IMR-90 (cell line): ENCODE results near the gene ST3GAL3. TPM values are rescaled to one million over a fixed set of nuclear protein-coding genes. Genes with fewer than 3 reads are reported as not detected.
A peak's percentile ranks its signal among the peaks of the same experiment; 100 is the strongest.

Experiments
- ATAC-seq: fragments of 200-7000 bp; cut with Tn5 transposase; 2 replicates; pipeline ENCODE4 v1.9.1; 2020; ENCODE audit warnings: low read depth, mild to moderate bottlenecking, moderate library complexity
- BruUV-seq: library from RNA; stranded (reverse); fragments of 400-500 nt; replicated peaks from 2 replicates; lab custom pipeline; 2021; lab: Mats Ljungman, UMichigan
- CTCF ChIA-PET: fragments of 300-600 bp; formaldehyde crosslinking; extraction: SDS; loops from one replicate; lab custom pipeline; 2021; ENCODE audit warnings: antibody characterized with exemption; lab: Yijun Ruan, JAX
- POLR2A ChIA-PET: fragments of 300-600 bp; sonication (Branson Sonifier 250); formaldehyde crosslinking; loops from one replicate; lab custom pipeline; 2022; ENCODE audit warnings: antibody characterized with exemption; ENCODE audit not compliant: unreplicated experiment; lab: Charles Lee
- DNase-seq: peaks from one replicate; pipeline ENCODE4 v3.0.0; 2013
- H2AFZ ChIP-seq: replicated peaks from 2 replicates; pipeline ENCODE3; 2013; ENCODE audit warnings: low read length, mild to moderate bottlenecking; ENCODE audit not compliant: poor library complexity
- H2AK5ac ChIP-seq: 2 replicates; pipeline ENCODE4 v1.6.1; 2013; ENCODE audit warnings: low read depth, low read length, inconsistent platforms
- H2AK9ac ChIP-seq: replicated peaks from 2 replicates; pipeline ENCODE3; 2013; ENCODE audit warnings: mild to moderate bottlenecking, low read depth, low read length, moderate library complexity; ENCODE audit not compliant: poor library complexity
- H2BK120ac ChIP-seq: 2 replicates; pipeline ENCODE4 v1.6.1; 2013; ENCODE audit warnings: low read depth, low read length, inconsistent platforms
- H2BK15ac ChIP-seq: 3 replicates; pipeline ENCODE4 v1.6.1; 2013; ENCODE audit warnings: low read depth, low read length, inconsistent platforms
- H2BK20ac ChIP-seq: 2 replicates; pipeline ENCODE4 v1.6.1; 2013; ENCODE audit warnings: low read depth, mild to moderate bottlenecking, inconsistent platforms, low read length, moderate library complexity
- H2BK5ac ChIP-seq: 2 replicates; pipeline ENCODE4 v1.6.1; 2013; ENCODE audit warnings: mild to moderate bottlenecking, low read depth, low read length, inconsistent platforms; ENCODE audit not compliant: poor library complexity, severe bottlenecking
- H3K14ac ChIP-seq: replicated peaks from 2 replicates; pipeline ENCODE4 v1.6.1; 2013; ENCODE audit warnings: low read depth, low read length, inconsistent platforms
- H3K18ac ChIP-seq: 2 replicates; pipeline ENCODE4 v1.6.1; 2013; ENCODE audit warnings: low read depth, low read length, control low read depth
- H3K23ac ChIP-seq: 2 replicates; pipeline ENCODE4 v1.6.1; 2013; ENCODE audit warnings: low read depth, low read length, inconsistent platforms
- H3K27ac ChIP-seq: 2 replicates; pipeline ENCODE4 v1.5.1; 2013; ENCODE audit warnings: mild to moderate bottlenecking, control low read depth, low read length; ENCODE audit not compliant: insufficient read depth
- H3K27me3 ChIP-seq: 2 replicates; pipeline ENCODE4 v1.6.1; 2013; ENCODE audit warnings: low read length; ENCODE audit not compliant: control insufficient read depth, insufficient read depth
- H3K36me3 ChIP-seq: 2 replicates; pipeline ENCODE4 v1.6.1; 2013; ENCODE audit warnings: low read length, mixed read lengths; ENCODE audit not compliant: control insufficient read depth, insufficient read depth
- H3K4ac ChIP-seq: 2 replicates; pipeline ENCODE4 v1.6.1; 2013; ENCODE audit warnings: low read depth, low read length, inconsistent platforms
- H3K4me1 ChIP-seq: 2 replicates; pipeline ENCODE4 v1.6.1; 2013; ENCODE audit warnings: low read length, mixed read lengths; ENCODE audit not compliant: control insufficient read depth, insufficient read depth
- H3K4me2 ChIP-seq: 2 replicates; pipeline ENCODE4 v1.6.1; 2013; ENCODE audit warnings: low read depth, mild to moderate bottlenecking, control low read depth, low read length, moderate library complexity
- H3K4me3 ChIP-seq: 2 replicates; pipeline ENCODE4 v1.5.1; 2013; ENCODE audit warnings: low read depth, mild to moderate bottlenecking, control low read depth, low read length, moderate library complexity; ENCODE audit not compliant: insufficient read depth
- H3K56ac ChIP-seq: 2 replicates; pipeline ENCODE4 v1.6.1; 2013; ENCODE audit warnings: low read length, inconsistent platforms; ENCODE audit not compliant: insufficient read depth; ENCODE audit errors: extremely low read depth
- H3K79me1 ChIP-seq, 2 experiments: 2 replicates each; pipeline ENCODE4 v1.6.1; 2013; ENCODE audit warnings: low read length in 2 of 2, inconsistent platforms in 1 of 2, low read depth in 1 of 2
- H3K9ac ChIP-seq: 2 replicates; pipeline ENCODE4 v1.6.1; 2013; ENCODE audit warnings: low read depth, low read length, control low read depth
- H3K9me1 ChIP-seq: 2 replicates; pipeline ENCODE4 v1.6.1; 2013; ENCODE audit warnings: low read length, inconsistent platforms; ENCODE audit not compliant: insufficient read depth
- H3K9me3 ChIP-seq: 2 replicates; pipeline ENCODE4 v1.6.1; 2013; ENCODE audit warnings: low read length; ENCODE audit not compliant: control insufficient read depth, insufficient read depth
- H4K20me1 ChIP-seq: 2 replicates; pipeline ENCODE4 v1.6.1; 2013; ENCODE audit warnings: low read length, inconsistent platforms; ENCODE audit not compliant: insufficient read depth
- H4K5ac ChIP-seq: 2 replicates; pipeline ENCODE4 v1.6.1; 2013; ENCODE audit warnings: mild to moderate bottlenecking, low read depth, low read length, control low read depth
- H4K8ac ChIP-seq, 2 experiments: 2 replicates each; pipeline ENCODE4 v1.6.1; 2013; ENCODE audit warnings: low read depth in 2 of 2, low read length in 2 of 2, control low read depth in 1 of 2, inconsistent platforms in 1 of 2
- H4K91ac ChIP-seq: 2 replicates; pipeline ENCODE4 v1.6.1; 2013; ENCODE audit warnings: low read depth, low read length, inconsistent platforms; ENCODE audit not compliant: insufficient read depth
- CEBPB ChIP-seq: IDR thresholded peaks from 2 replicates; pipeline ENCODE4 v1.6.1; 2012; ENCODE audit warnings: low read depth, low read length, improper control_type of control experiment
- CHD1 ChIP-seq: IDR thresholded peaks from 2 replicates; pipeline ENCODE4 v1.6.1; 2012; ENCODE audit warnings: low read depth, low read length, improper control_type of control experiment
- CTCF ChIP-seq: conservative IDR thresholded peaks from 2 replicates; pipeline ENCODE4 v1.5.1; 2012; ENCODE audit warnings: mild to moderate bottlenecking, low read depth, low read length, improper control_type of control experiment
- MXI1 ChIP-seq: IDR thresholded peaks from 2 replicates; pipeline ENCODE4 v1.6.1; 2012; ENCODE audit warnings: low read depth, mild to moderate bottlenecking, low read length, moderate library complexity, borderline replicate concordance
- NFE2L2 ChIP-seq: fragments of 150-350 bp; IDR thresholded peaks from 2 replicates; pipeline ENCODE4 v1.6.1; 2016; ENCODE audit warnings: low read depth, mild to moderate bottlenecking, low read length
- RAD21 ChIP-seq: IDR thresholded peaks from 2 replicates; pipeline ENCODE4 v1.6.1; 2012; ENCODE audit warnings: low read length, improper control_type of control experiment
- SMC3 ChIP-seq: fragments of 150-350 bp; IDR thresholded peaks from 2 replicates; pipeline ENCODE4 v1.6.1; 2016; ENCODE audit warnings: low read depth, mild to moderate bottlenecking, antibody characterized with exemption, low read length, moderate library complexity
- WGBS, 2 experiments: methylation state at CpG; one replicate each; pipeline versions ENCODE4 v1.1.5 to v1.1.7; 2013; ENCODE audit warnings: missing lambda C conversion rate in 2 of 2; ENCODE audit not compliant: insufficient read length in 1 of 2; ENCODE audit errors: extremely low coverage in 2 of 2; 5-methylcytosine and 5-hydroxymethylcytosine counted together
- dilution Hi-C: fragments of 300-500 bp; cut with HindIII; formaldehyde crosslinking; loops from one replicate; pipeline ENCODE4 v1.14.3; 2018; ENCODE audit warnings: low sequenced_read_pairs; ENCODE audit not compliant: unreplicated experiment
- in situ Hi-C: fragments of 300-500 bp; cut with MboI; formaldehyde crosslinking; loops from 3 replicates; pipeline ENCODE4 v1.14.3; 2019; ENCODE audit warnings: low sequenced_read_pairs, inconsistent platforms, mixed read lengths
- intact Hi-C: fragments of 100-400 bp; cut with micrococcal nuclease; formaldehyde crosslinking; loops from 2 replicates; pipeline ENCODE4 v1.10.0; 2022
- polyA plus RNA-seq, 3 experiments: library from polyadenylated mRNA; depleted of rRNA; stranded (reverse); fragments of >200 nt; gene quantifications; 2 replicates each; pipeline ENCODE4 v1.2.3, GENCODE V29; 2012; ENCODE audit warnings: low replicate concordance in 1 of 3
- total RNA-seq: library from RNA; depleted of rRNA; stranded (reverse); fragments of >200 nt; gene quantifications from 2 replicates; pipeline ENCODE4 v1.2.3, GENCODE V29; 2012
- TF ChIP-seq, protein P1 (sequence below): fragments of 150-350 bp; IDR thresholded peaks from 2 replicates; pipeline ENCODE4 v1.6.1; 2016; ENCODE audit warnings: low read depth, mild to moderate bottlenecking, low read length, moderate library complexity, borderline replicate concordance
- TF ChIP-seq, protein P2 (sequence below): fragments of 150-350 bp; IDR thresholded peaks from 2 replicates; pipeline ENCODE4 v1.6.1; 2017; ENCODE audit warnings: mild to moderate bottlenecking, antibody characterized with exemption, low read length, low read depth

ST3GAL3 gene
- total and polyA plus RNA-seq, 2 of the 4 experiments (the other 2 are of a cell fraction), result 12.0 to 14.8 TPM

- no peak overlapping the region for H2BK15ac ChIP-seq
- no peak overlapping the region for H2AK9ac ChIP-seq
- no peak overlapping the region; the same call in 1 of the 2 replicates for H3K23ac ChIP-seq
- H3K4me3 ChIP-seq, result peak overlapping the region; percentile 30
- H3K9me1 ChIP-seq, result peaks cover 6% of the 10 kb centered on the region
- ChIA-PET POLR2A (no interaction called here), CTCF (interaction anchor here (1.0 to 5.6 kb wide), 8 partner anchors 11 to 285 kb away, joined by 3 to 149 read pairs (median 6); partner anchors contain the start of gene IPO13)
- H3K14ac ChIP-seq, result no peak overlapping the region
- peaks cover 3% of the 10 kb centered on the region; the same call in 1 of the 2 replicates for H4K20me1 ChIP-seq
- H3K4ac ChIP-seq, result no peak overlapping the region
- H3K9ac ChIP-seq, result no peak overlapping the region
- H3K9me3 ChIP-seq, result no peaks in the 10 kb centered on the region
- 7% methylated on average over 24 of the region's 48 CpGs; no CpG with 5 or more reads in 1 of the 2 experiments for WGBS, 2 experiments
- no peak overlapping the region for H4K5ac ChIP-seq
- no peak overlapping the region; the same call in 1 of the 2 replicates for H3K4me2 ChIP-seq
- H3K56ac ChIP-seq, result no peak overlapping the region
- peak overlapping the region; percentile 74 for H2AFZ ChIP-seq
- H3K27me3 ChIP-seq, result no peaks in the 10 kb centered on the region; the same call in 1 of the 2 replicates
- no peak for DNase-seq
- H2AK5ac ChIP-seq, result 0 out of 2 replicates have a peak overlapping the region, but pooled peaks have one; percentile 43
- ATAC-seq, result no peak
- dilution Hi-C loops, result no loop called here
- no peak overlapping the region for H3K18ac ChIP-seq
- H3K27ac ChIP-seq, result no peak overlapping the region
- peaks cover 10% of the 10 kb centered on the region for H3K4me1 ChIP-seq
- in situ Hi-C loops, result no loop called here
- no peak overlapping the region for H2BK5ac ChIP-seq
- no peak overlapping the region for H2BK120ac ChIP-seq
- peaks cover 0 to 8% of the 10 kb centered on the region in 2 experiments; a peak in 1 of 4 replicates for H3K79me1 ChIP-seq
- no peaks in the 10 kb centered on the region for H3K36me3 ChIP-seq
- no TSS peak for BruUV-seq
- no peak overlapping the region for H4K8ac ChIP-seq
- no peak for TF ChIP-seq CEBPB
- TF ChIP-seq, protein P1, sequence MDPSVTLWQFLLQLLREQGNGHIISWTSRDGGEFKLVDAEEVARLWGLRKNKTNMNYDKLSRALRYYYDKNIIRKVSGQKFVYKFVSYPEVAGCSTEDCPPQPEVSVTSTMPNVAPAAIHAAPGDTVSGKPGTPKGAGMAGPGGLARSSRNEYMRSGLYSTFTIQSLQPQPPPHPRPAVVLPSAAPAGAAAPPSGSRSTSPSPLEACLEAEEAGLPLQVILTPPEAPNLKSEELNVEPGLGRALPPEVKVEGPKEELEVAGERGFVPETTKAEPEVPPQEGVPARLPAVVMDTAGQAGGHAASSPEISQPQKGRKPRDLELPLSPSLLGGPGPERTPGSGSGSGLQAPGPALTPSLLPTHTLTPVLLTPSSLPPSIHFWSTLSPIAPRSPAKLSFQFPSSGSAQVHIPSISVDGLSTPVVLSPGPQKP, result no peak
- TF ChIP-seq CHD1, result no peak
- TF ChIP-seq CTCF, result no peak
- TF ChIP-seq NFE2L2, result no peak
- TF ChIP-seq SMC3, result no peak
- no peak for TF ChIP-seq MXI1
- no peak for TF ChIP-seq RAD21
- TF ChIP-seq, protein P2, sequence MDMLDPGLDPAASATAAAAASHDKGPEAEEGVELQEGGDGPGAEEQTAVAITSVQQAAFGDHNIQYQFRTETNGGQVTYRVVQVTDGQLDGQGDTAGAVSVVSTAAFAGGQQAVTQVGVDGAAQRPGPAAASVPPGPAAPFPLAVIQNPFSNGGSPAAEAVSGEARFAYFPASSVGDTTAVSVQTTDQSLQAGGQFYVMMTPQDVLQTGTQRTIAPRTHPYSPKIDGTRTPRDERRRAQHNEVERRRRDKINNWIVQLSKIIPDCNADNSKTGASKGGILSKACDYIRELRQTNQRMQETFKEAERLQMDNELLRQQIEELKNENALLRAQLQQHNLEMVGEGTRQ, result no peak
- no peak overlapping the region; the same call in 1 of the 2 replicates for H2BK20ac ChIP-seq
- intact Hi-C loops, result no loop called here
- H4K91ac ChIP-seq, result no peak overlapping the region
Observed at GRCh38 chr1:43935711-43936427, 228.5 kb downstream of the ST3GAL3 start.
